Trophoblast cell (in vitro differentiated cells and primary cell): ENCODE measurements around the gene PLCD1.

ENCODE experiments used
- DNase-seq, 2 donors: peaks; one replicate each; pipeline ENCODE4 v3.0.0-alpha.2; 2016
- H2AFZ ChIP-seq: 2 replicates; pipeline ENCODE4 v1.6.1; 2013; ENCODE audit warnings: low read length, moderate library complexity, mild to moderate bottlenecking; ENCODE audit not compliant: insufficient read depth, poor library complexity
- H2AK5ac ChIP-seq: 2 replicates; pipeline ENCODE4 v1.6.1; 2013; ENCODE audit warnings: mild to moderate bottlenecking, low read length
- H2BK120ac ChIP-seq: 2 replicates; pipeline ENCODE4 v1.6.1; 2013; ENCODE audit warnings: low read length, mild to moderate bottlenecking, moderate library complexity; ENCODE audit not compliant: insufficient read depth, poor library complexity
- H2BK12ac ChIP-seq: 2 replicates; pipeline ENCODE4 v1.6.1; 2013; ENCODE audit warnings: mild to moderate bottlenecking, low read length, moderate library complexity
- H2BK5ac ChIP-seq: 2 replicates; pipeline ENCODE4 v1.6.1; 2013; ENCODE audit warnings: low read length, low read depth, moderate library complexity, mild to moderate bottlenecking; ENCODE audit not compliant: poor library complexity
- H3K14ac ChIP-seq: 2 replicates; pipeline ENCODE4 v1.6.1; 2013; ENCODE audit warnings: mild to moderate bottlenecking, low read length
- H3K18ac ChIP-seq: 2 replicates; pipeline ENCODE4 v1.6.1; 2013; ENCODE audit warnings: mild to moderate bottlenecking, low read length
- H3K23ac ChIP-seq: 2 replicates; pipeline ENCODE4 v1.6.1; 2013; ENCODE audit warnings: low read length
- H3K27ac ChIP-seq: 2 replicates; pipeline ENCODE4 v1.5.1; 2013; ENCODE audit warnings: low read depth, mild to moderate bottlenecking, inconsistent platforms, low read length, moderate library complexity
- H3K27me3 ChIP-seq: 2 replicates; pipeline ENCODE4 v1.6.1; 2013; ENCODE audit warnings: inconsistent platforms, mild to moderate bottlenecking, low read length, moderate library complexity; ENCODE audit not compliant: insufficient read depth
- H3K36me3 ChIP-seq, 2 experiments: 1 replicate in 1 of 2; 2 replicates in 1 of 2; pipeline ENCODE4 v1.6.1; 2013; ENCODE audit warnings: low read length in 2 of 2, mild to moderate bottlenecking in 2 of 2, moderate library complexity in 1 of 2; ENCODE audit not compliant: insufficient read depth in 2 of 2, control insufficient read depth in 1 of 2
- H3K4ac ChIP-seq: 2 replicates; pipeline ENCODE4 v1.6.1; 2013; ENCODE audit warnings: low read depth, mild to moderate bottlenecking, low read length, moderate library complexity
- H3K4me1 ChIP-seq, 2 experiments: 1 replicate in 1 of 2; 2 replicates in 1 of 2; pipeline ENCODE4 v1.6.1; 2013; ENCODE audit warnings: low read length in 2 of 2, mild to moderate bottlenecking in 2 of 2, moderate library complexity in 1 of 2; ENCODE audit not compliant: insufficient read depth in 2 of 2, control insufficient read depth in 1 of 2
- H3K4me2 ChIP-seq: 2 replicates; pipeline ENCODE4 v1.6.1; 2013; ENCODE audit warnings: inconsistent platforms, mild to moderate bottlenecking, low read length, moderate library complexity
- H3K4me3 ChIP-seq: 2 replicates; pipeline ENCODE4 v1.5.1; 2013; ENCODE audit warnings: mild to moderate bottlenecking, low read depth, low read length, inconsistent platforms
- H3K79me1 ChIP-seq: one replicate; pipeline ENCODE4 v1.6.1; 2013; ENCODE audit warnings: low read length
- H3K79me2 ChIP-seq: 2 replicates; pipeline ENCODE4 v1.6.1; 2013; ENCODE audit warnings: low read length, mild to moderate bottlenecking; ENCODE audit not compliant: control insufficient read depth, insufficient read depth, poor library complexity
- H3K9ac ChIP-seq: 2 replicates; pipeline ENCODE4 v1.6.1; 2013; ENCODE audit warnings: mild to moderate bottlenecking, low read length
- H3K9me3 ChIP-seq: 2 replicates; pipeline ENCODE4 v1.6.1; 2013; ENCODE audit warnings: low read depth, mild to moderate bottlenecking, control low read depth, inconsistent platforms, low read length; ENCODE audit not compliant: insufficient read depth
- H4K12ac ChIP-seq: 2 replicates; pipeline ENCODE4 v1.6.1; 2013; ENCODE audit warnings: low read depth, mild to moderate bottlenecking, low read length, moderate library complexity
- H4K8ac ChIP-seq: 2 replicates; pipeline ENCODE4 v1.6.1; 2013; ENCODE audit warnings: low read depth, mild to moderate bottlenecking, low read length, moderate library complexity
- H4K91ac ChIP-seq: one replicate; pipeline ENCODE4 v1.6.1; 2013; ENCODE audit warnings: low read depth, mild to moderate bottlenecking, low read length, moderate library complexity
- WGBS: extraction: QIAGEN DNeasy Blood & Tissue Kit; methylation state at CpG from one replicate; pipeline ENCODE4 v1.1.7; 2013; ENCODE audit warnings: missing lambda C conversion rate; ENCODE audit not compliant: insufficient read length, insufficient coverage; ENCODE audit errors: extremely low coverage; 5-methylcytosine and 5-hydroxymethylcytosine counted together

The PLCD1 gene

DNA sequence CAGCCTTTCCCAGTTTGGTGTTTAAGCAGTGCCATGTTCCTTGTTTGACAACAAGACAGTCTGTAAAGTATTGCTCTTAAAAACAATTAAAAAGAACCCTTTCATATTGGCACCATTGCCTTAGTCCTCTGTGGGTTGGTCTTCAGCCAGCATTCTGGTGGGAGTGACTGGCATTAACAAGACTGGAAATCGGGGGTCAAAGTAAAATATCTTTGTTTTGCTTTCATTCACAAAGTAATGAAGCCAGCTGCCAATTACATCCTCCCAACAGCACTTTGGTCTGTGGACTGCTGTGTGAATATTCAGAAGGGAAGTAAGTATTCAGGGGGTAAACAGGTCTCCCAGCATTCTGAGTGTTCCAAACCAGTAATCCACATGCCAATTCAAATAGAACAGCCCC is 47.1 kb downstream of the PLCD1 start:
- H2AFZ ChIP-seq, result no peak overlapping the region
- no peak overlapping the region for H2AK5ac ChIP-seq
- no peak overlapping the region for H4K8ac ChIP-seq
- H3K27me3 ChIP-seq, result no peaks in the 10 kb centered on the region
- no CpG with 5 or more reads among the region's 1 CpG for WGBS
- H2BK120ac ChIP-seq, result no peak overlapping the region
- H2BK12ac ChIP-seq, result no peak overlapping the region
- H3K9ac ChIP-seq, result no peak overlapping the region
- no peak overlapping the region for H3K23ac ChIP-seq
- H3K4me2 ChIP-seq, result no peak overlapping the region
- H3K14ac ChIP-seq, result no peak overlapping the region
- no peak for DNase-seq
- no peak overlapping the region for H4K91ac ChIP-seq
- H3K36me3 ChIP-seq, result peaks cover 4 to 12% of the 10 kb centered on the region in 2 experiments
- H3K4ac ChIP-seq, result no peak overlapping the region
- H4K12ac ChIP-seq, result no peak overlapping the region
- no peak overlapping the region for H2BK5ac ChIP-seq
- H3K79me1 ChIP-seq, result no peaks in the 10 kb centered on the region
- H3K79me2 ChIP-seq, result no peaks in the 10 kb centered on the region
- H3K4me3 ChIP-seq, result no peak overlapping the region
- H3K9me3 ChIP-seq, result no peaks in the 10 kb centered on the region
- H3K18ac ChIP-seq, result no peak overlapping the region
- no peak overlapping the region for H3K27ac ChIP-seq
- peaks cover 0 to 2% of the 10 kb centered on the region in 2 experiments for H3K4me1 ChIP-seq

DNA sequence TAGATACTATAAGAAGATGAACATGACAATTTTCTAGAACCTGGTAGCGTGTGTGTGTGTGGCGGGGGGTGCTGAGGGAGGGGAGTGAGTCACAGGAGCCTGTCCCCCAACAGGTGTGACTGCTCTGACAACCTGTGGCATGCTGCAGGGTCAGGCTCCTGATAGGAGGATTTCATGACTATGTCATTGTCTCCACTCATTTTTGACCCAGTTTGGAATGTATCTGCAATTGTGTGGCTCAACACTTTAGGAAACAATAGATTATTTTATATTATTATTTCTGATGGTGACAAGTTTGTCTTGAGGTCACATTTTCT is 48.1 kb downstream of the PLCD1 start:
- Histone ChIP-seq H3K23ac (no peak overlapping the region), H3K9ac (no peak overlapping the region), H4K12ac (no peak overlapping the region), H3K4ac (no peak overlapping the region), H2BK5ac (no peak overlapping the region), H3K18ac (no peak overlapping the region), H3K9me3 (no peaks in the 10 kb centered on the region), H2BK120ac (no peak overlapping the region), H3K27ac (no peak overlapping the region), H3K4me2 (no peak overlapping the region), H2BK12ac (no peak overlapping the region), H3K14ac (no peak overlapping the region), H3K79me1 (no peaks in the 10 kb centered on the region), H3K4me1 (peaks cover 0 to 2% of the 10 kb centered on the region in 2 experiments), H4K91ac (no peak overlapping the region), H4K8ac (no peak overlapping the region), H3K36me3 (peaks cover 4 to 16% of the 10 kb centered on the region in 2 experiments), H2AK5ac (no peak overlapping the region), H2AFZ (no peak overlapping the region), H3K4me3 (no peak overlapping the region), H3K27me3 (no peaks in the 10 kb centered on the region), H3K79me2 (no peaks in the 10 kb centered on the region)
- DNase-seq, result peak in 1 of 2 donors; percentile 8
- no CpG with 5 or more reads among the region's 2 CpGs for WGBS

DNA sequence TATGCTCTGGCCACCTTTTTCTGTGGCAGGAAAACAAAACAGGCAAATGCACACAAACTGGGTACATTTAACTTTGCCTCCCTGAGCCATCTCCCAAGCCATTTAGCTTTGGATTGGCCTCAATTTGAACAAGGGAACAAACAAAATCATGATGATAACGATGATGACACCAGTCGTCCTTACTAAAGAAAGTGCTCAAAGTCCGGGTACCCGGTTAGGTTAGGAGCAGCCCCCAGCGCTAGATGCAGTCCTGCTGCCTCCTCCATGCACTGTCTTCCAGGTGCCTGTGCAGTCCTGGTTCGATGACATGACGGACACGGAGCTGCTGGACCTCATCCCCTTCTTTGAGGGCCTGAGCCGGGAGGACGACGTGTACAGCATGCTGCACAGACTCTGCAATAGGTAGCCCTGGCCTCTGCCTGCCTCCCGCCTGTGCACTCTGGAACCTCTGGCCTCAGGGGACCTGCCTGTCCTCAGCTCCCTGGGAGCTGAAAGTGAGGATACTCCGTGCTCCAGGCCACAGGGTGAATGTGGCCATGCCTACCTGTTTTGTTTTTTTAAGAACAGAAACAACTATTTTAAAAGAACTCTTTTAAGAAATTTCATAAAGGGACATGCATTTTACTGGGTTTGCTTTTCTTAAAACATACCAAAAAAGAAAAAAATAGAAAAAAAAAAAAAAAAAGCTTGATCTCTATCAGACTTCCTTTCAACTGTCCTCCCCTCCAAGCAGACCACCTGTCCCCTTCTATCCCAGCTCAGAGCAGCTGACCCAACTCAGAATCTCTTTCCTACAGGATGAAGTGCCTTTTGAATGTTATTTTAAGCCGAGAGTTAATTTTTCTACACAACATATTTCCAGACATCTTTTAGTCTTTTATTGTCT is 48.7 kb downstream of the PLCD1 start:
- H3K27ac ChIP-seq, result no peak overlapping the region
- H3K79me1 ChIP-seq, result no peaks in the 10 kb centered on the region
- H3K18ac ChIP-seq, result no peak overlapping the region
- no peaks in the 10 kb centered on the region for H3K79me2 ChIP-seq
- no peaks in the 10 kb centered on the region for H3K27me3 ChIP-seq
- H2BK5ac ChIP-seq, result no peak overlapping the region
- H4K8ac ChIP-seq, result no peak overlapping the region
- no CpG with 5 or more reads among the region's 14 CpGs for WGBS
- H2BK120ac ChIP-seq, result no peak overlapping the region
- no peak overlapping the region for H3K4ac ChIP-seq
- no peak overlapping the region for H4K91ac ChIP-seq
- H2AK5ac ChIP-seq, result no peak overlapping the region
- no peak overlapping the region for H2BK12ac ChIP-seq
- no peak overlapping the region for H3K9ac ChIP-seq
- H3K4me3 ChIP-seq, result no peak overlapping the region
- H3K9me3 ChIP-seq, result no peaks in the 10 kb centered on the region
- H4K12ac ChIP-seq, result no peak overlapping the region
- H3K23ac ChIP-seq, result no peak overlapping the region
- no peak overlapping the region for H3K14ac ChIP-seq
- H3K4me1 ChIP-seq, result peaks cover 0 to 2% of the 10 kb centered on the region in 2 experiments
- no peak overlapping the region for H3K4me2 ChIP-seq
- H2AFZ ChIP-seq, result no peak overlapping the region
- H3K36me3 ChIP-seq, result peaks cover 9 to 17% of the 10 kb centered on the region in 2 experiments
- DNase-seq, result no peak

DNA sequence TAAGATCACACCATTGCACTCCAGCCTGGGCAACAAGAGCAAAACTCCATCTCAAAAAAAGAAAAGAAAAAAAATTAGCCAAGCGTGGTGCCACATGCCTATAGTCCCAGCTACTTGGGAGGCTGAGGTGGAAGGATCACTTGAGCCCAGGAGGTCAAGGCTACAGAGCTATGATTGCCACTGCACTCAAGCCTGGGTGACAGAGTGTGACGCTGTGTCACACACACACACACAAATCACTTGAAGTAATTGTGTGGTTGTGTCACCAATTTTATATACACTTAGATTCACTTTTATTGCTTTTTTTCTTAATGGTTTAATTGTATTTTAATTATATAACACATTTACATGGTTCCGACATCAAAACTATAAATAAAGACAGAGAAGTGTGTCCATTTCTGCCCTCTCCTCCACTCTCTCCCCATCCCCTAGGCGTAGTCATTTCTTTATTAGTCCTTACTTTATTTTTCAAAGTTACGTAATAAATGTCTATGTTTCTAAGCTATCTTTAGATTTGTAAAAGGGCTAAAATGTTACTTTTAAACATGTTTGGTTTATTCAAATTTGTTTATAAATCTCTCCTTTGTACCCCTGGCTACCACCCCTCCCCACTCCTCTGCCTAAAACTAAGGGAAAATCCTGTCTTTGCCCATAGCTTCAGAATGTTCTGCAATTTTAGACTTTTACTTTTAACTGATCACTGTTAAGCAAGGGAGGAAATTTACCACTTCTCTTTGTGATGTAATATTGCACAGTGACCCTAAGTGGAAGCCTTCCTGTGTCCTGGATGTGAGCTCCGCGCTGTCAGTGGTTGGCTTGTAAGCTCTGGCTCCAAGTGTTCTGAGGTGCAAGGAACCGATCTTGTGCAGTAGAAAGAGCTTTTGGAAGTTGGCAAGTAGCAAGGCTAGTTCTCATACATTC is 49.6 kb downstream of the PLCD1 start:
- Histone ChIP-seq H3K18ac (no peak overlapping the region), H4K12ac (no peak overlapping the region), H4K91ac (no peak overlapping the region), H3K27ac (no peak overlapping the region), H2AFZ (no peak overlapping the region), H3K36me3 (peaks cover 11 to 20% of the 10 kb centered on the region in 2 experiments), H3K9ac (no peak overlapping the region), H3K4ac (no peak overlapping the region), H2BK5ac (no peak overlapping the region), H4K8ac (no peak overlapping the region), H3K9me3 (no peaks in the 10 kb centered on the region), H3K14ac (no peak overlapping the region), H3K27me3 (no peaks in the 10 kb centered on the region), H3K23ac (no peak overlapping the region), H3K4me1 (peaks cover 0 to 2% of the 10 kb centered on the region in 2 experiments), H2BK12ac (no peak overlapping the region), H3K4me2 (no peak overlapping the region), H3K79me2 (no peaks in the 10 kb centered on the region), H3K79me1 (no peaks in the 10 kb centered on the region), H3K4me3 (no peak overlapping the region), H2BK120ac (no peak overlapping the region), H2AK5ac (no peak overlapping the region)
- peak in 1 of 2 donors; percentile 35 for DNase-seq
- no CpG with 5 or more reads among the region's 8 CpGs for WGBS
